NCI-H748 (cell line): ENCODE measurements around the gene POLRMT.
A peak's percentile ranks its signal among the peaks of the same experiment; 100 is the strongest.
"Not testable (repeated sequence)": the region's sequence is repeated elsewhere in the genome, so short reads cannot be mapped to it uniquely, and the experiment has no call there.

Source experiments
- DNase-seq: peaks from one replicate; lab custom pipeline; 2025; ENCODE audit not compliant: unreplicated experiment; lab: John Stamatoyannopoulos, UW

Gene POLRMT

GRCh38 chr19:633068-633785 is at the start of gene POLRMT:
Gene POLRMT, minus strand, starts transcription at chr19:633537. Its CDS starts 25 bp downstream, at chr19:633512.
- DNase-seq: peak; percentile 95

GRCh38 chr19:682678-683320 is 49.5 kb upstream of the POLRMT start:
- DNase-seq: no peak

- DNase-seq: no peak
Observed at GRCh38 chr19:681029-682019, 48.0 kb upstream of the POLRMT start.

GRCh38 chr19:680287-681028 is 47.1 kb upstream of the POLRMT start:
- peak; percentile 93 for DNase-seq

- peak; percentile 43 for DNase-seq
Observed at GRCh38 chr19:679418-680286, 46.3 kb upstream of the POLRMT start.

- DNase-seq: no peak
Observed at GRCh38 chr19:678791-679388, 45.6 kb upstream of the POLRMT start.

- no peak for DNase-seq
Observed at GRCh38 chr19:677601-678436, 44.5 kb upstream of the POLRMT start.

- DNase-seq: no peak
Observed at GRCh38 chr19:677201-677600, 43.9 kb upstream of the POLRMT start.

- no peak for DNase-seq
Observed at GRCh38 chr19:676339-677105, 43.2 kb upstream of the POLRMT start, which contains the start of gene FSTL3. Gene FSTL3, plus strand, starts transcription at chr19:676392. Its CDS starts 32 bp downstream, at chr19:676424.

GRCh38 chr19:676007-676338 is 42.6 kb upstream of the POLRMT start:
- no peak for DNase-seq

- DNase-seq: no peak
Observed at GRCh38 chr19:674282-675151, 41.2 kb upstream of the POLRMT start.

- no peak for DNase-seq
Observed at GRCh38 chr19:670609-671075, 37.3 kb upstream of the POLRMT start.

GRCh38 chr19:668675-669434 is 35.5 kb upstream of the POLRMT start:
- DNase-seq: not testable (repeated sequence)

GRCh38 chr19:666985-667573 is 33.7 kb upstream of the POLRMT start:
- not testable (repeated sequence) for DNase-seq

- peak; percentile 81 for DNase-seq
Observed at GRCh38 chr19:664913-665443, 31.6 kb upstream of the POLRMT start.
